ENCODE results near the gene GRIK4.

DNA sequence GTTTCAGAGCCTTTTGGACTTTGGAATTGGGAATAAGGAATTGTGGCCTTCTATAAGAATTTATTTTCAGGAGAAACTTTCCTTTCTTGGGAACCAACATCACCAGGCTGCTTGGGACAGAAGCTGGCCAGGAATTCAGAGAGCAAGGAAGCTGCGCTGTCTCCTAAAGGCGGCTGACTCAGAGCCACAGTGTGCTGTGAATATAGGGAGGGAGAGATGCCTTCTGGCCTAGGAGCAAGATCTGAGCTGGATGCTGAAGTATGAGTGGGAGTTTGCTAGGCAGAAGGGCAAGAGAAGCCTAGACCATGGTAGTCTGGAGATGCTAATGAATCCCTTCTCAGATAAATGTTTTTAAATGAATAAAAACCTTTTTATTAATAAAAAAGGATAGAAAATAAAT, 298.7 kb downstream of the GRIK4 start:
- TF ChIP-seq, protein P1, sequence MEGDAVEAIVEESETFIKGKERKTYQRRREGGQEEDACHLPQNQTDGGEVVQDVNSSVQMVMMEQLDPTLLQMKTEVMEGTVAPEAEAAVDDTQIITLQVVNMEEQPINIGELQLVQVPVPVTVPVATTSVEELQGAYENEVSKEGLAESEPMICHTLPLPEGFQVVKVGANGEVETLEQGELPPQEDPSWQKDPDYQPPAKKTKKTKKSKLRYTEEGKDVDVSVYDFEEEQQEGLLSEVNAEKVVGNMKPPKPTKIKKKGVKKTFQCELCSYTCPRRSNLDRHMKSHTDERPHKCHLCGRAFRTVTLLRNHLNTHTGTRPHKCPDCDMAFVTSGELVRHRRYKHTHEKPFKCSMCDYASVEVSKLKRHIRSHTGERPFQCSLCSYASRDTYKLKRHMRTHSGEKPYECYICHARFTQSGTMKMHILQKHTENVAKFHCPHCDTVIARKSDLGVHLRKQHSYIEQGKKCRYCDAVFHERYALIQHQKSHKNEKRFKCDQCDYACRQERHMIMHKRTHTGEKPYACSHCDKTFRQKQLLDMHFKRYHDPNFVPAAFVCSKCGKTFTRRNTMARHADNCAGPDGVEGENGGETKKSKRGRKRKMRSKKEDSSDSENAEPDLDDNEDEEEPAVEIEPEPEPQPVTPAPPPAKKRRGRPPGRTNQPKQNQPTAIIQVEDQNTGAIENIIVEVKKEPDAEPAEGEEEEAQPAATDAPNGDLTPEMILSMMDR (IDR thresholded peaks at IDR 0.05; ENCODE audit: extremely low read depth in 1 of 2, insufficient read depth in 1 of 2, low read depth in 1 of 2, low read length in 2 of 2), result no peak
- TF ChIP-seq, protein P2, sequence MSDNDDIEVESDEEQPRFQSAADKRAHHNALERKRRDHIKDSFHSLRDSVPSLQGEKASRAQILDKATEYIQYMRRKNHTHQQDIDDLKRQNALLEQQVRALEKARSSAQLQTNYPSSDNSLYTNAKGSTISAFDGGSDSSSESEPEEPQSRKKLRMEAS (IDR thresholded peaks at IDR 0.05; ENCODE audit: insufficient read depth, insufficient read length), result no peak
- TF ChIP-seq POLR2AphosphoS5 (IDR thresholded peaks at IDR 0.05; ENCODE audit: insufficient read depth, low read depth, low read length) (no peak), EZH2 (IDR thresholded peaks at IDR 0.05; ENCODE audit: borderline replicate concordance, low read depth, low read length, severe bottlenecking) (no peak), POLR2A (IDR thresholded peaks at IDR 0.05; ENCODE audit: low read depth, low read length) (no peak), JUN (IDR thresholded peaks at IDR 0.05; ENCODE audit: borderline replicate concordance, insufficient read depth, insufficient read length, low read depth) (no peak), FOS (IDR thresholded peaks at IDR 0.05; ENCODE audit: borderline replicate concordance, insufficient read depth, low read length) (no peak), GATA2 (IDR thresholded peaks at IDR 0.05; ENCODE audit: insufficient read depth, insufficient read length, low read depth, low read length) (no peak), MYC (IDR thresholded peaks at IDR 0.05; ENCODE audit: low read depth, low read length) (no peak)
